H1 (cell line): ENCODE results near the gene HRH2. TPM values are rescaled to one million over a fixed set of nuclear protein-coding genes. Genes with fewer than 3 reads are reported as not detected.

Source experiments
- BACH1 ChIP-seq: IDR thresholded peaks from 2 replicates; pipeline ENCODE4 v1.6.1; 2012; ENCODE audit warnings: low read length, improper control_type of control experiment
- EZH2 ChIP-seq: fragments of 200-600 bp; sonication (generic); IDR thresholded peaks from 2 replicates; pipeline ENCODE4 v1.7.1; 2012; ENCODE audit warnings: low read depth, mild to moderate bottlenecking, moderate library complexity, low read length, inconsistent platforms; ENCODE audit not compliant: severe bottlenecking
- MAFK ChIP-seq: IDR thresholded peaks from 2 replicates; pipeline ENCODE4 v1.6.1; 2012; ENCODE audit warnings: low read depth, mild to moderate bottlenecking, improper control_type of control experiment, low read length
- POLR2AphosphoS5 ChIP-seq: IDR thresholded peaks from 2 replicates; pipeline ENCODE4 v1.6.1; 2011; ENCODE audit warnings: low read depth, low read length
- SAP30 ChIP-seq: fragments of 300-600 bp; sonication (generic); IDR thresholded peaks from 2 replicates; pipeline ENCODE4 v1.7.1; 2012; ENCODE audit warnings: low read length, moderate library complexity, mild to moderate bottlenecking, inconsistent platforms; ENCODE audit not compliant: insufficient read depth, insufficient replicate concordance
- SP1 ChIP-seq: IDR thresholded peaks from 2 replicates; pipeline ENCODE4 v1.6.1; 2011; ENCODE audit warnings: low read depth, low read length
- TAF7 ChIP-seq: optimal IDR thresholded peaks from 2 replicates; pipeline ENCODE3; 2011; ENCODE audit warnings: low read depth, mild to moderate bottlenecking, inconsistent platforms, low read length, moderate library complexity, borderline replicate concordance
- USF2 ChIP-seq: IDR thresholded peaks from 2 replicates; pipeline ENCODE4 v1.6.1; 2011; ENCODE audit warnings: low read length, improper control_type of control experiment
- polyA plus RNA-seq, 7 experiments: library from polyadenylated mRNA; depleted of rRNA in 3 of 7; stranded (reverse) in 5 of 7; unstranded in 2 of 7; fragments of >200 nt in 5 of 7; fragments of 200-250 nt in 2 of 7; gene quantifications; 1 replicate in 5 of 7; 2 replicates in 1 of 7; 4 replicates in 1 of 7; pipeline versions ENCODE4 v1.2.1 to v1.2.3, GENCODE V29; 2011 to 2013; ENCODE audit warnings: missing spikeins in 2 of 7, mixed read lengths in 2 of 7
- total RNA-seq: library from RNA; stranded (reverse); fragmentation: NEBNext Ultra II Directional; extraction: Animal tissue kit (Norgen Biotek cat#: 25700); gene quantifications from 2 replicates; pipeline ENCODE4 v1.2.1, GENCODE V29; 2021

HRH2 gene
- total and polyA plus RNA-seq, 2 of the 8 experiments (the other 6 are each of a cell fraction or from before 2014, with no cell fraction given), result 7.8 to 8.1 TPM

GRCh38 chr5:175711472-175712312 is 53.8 kb downstream of the HRH2 start (continued):
- TF ChIP-seq TAF7 (no peak), USF2 (no peak), EZH2 (no peak), SP1 (no peak), MAFK (no peak), POLR2AphosphoS5 (no peak), BACH1 (no peak), SAP30 (no peak)
